SU-DHL-6 (cell line): ENCODE results near the gene SPDEF.

Source experiments
- CTCF ChIP-seq: fragments of 200-600 bp; sonication (generic); IDR thresholded peaks from one replicate; pipeline ENCODE4 v1.5.1; 2017; ENCODE audit warnings: antibody characterized with exemption, mild to moderate bottlenecking, low read length, moderate library complexity; ENCODE audit not compliant: insufficient read depth, poor library complexity, severe bottlenecking
- EZH2phosphoT487 ChIP-seq: fragments of 200-600 bp; sonication (generic), shearing (Covaris generic); conservative IDR thresholded peaks from 2 replicates; pipeline ENCODE4 v1.6.1; 2018; ENCODE audit warnings: mild to moderate bottlenecking, antibody characterized with exemption, low read length, moderate library complexity, mixed read lengths

GRCh38 chr6:34496103-34496685 is 59.9 kb downstream of the SPDEF start:
- TF ChIP-seq CTCF (no peak), EZH2phosphoT487 (no peak)
